Measurements from ENCODE around the gene STXBP5.

The STXBP5 gene

DNA sequence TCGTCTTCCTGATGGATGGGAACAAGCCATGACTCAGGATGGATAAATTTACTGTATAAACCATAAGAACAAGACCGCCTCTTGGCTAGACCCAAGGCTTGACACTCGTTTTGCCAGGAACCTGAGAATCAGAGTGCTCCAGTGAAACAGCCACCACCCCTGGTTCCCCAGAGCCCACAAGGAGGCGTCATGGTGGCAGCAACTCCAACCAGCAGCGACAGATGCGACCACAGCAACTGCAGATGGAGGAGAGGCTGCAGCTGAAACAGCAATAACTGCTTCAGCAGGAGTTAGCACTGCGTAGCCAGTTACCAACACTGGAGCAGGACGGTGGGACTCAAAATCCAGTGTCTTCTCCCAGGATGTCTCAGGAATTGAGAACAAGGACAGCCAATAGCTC lies 203.4 kb downstream of the STXBP5 start:
- DNase-seq (ENCODE audit: extremely low read depth, low read depth), result no peak
- TF ChIP-seq, protein P1, sequence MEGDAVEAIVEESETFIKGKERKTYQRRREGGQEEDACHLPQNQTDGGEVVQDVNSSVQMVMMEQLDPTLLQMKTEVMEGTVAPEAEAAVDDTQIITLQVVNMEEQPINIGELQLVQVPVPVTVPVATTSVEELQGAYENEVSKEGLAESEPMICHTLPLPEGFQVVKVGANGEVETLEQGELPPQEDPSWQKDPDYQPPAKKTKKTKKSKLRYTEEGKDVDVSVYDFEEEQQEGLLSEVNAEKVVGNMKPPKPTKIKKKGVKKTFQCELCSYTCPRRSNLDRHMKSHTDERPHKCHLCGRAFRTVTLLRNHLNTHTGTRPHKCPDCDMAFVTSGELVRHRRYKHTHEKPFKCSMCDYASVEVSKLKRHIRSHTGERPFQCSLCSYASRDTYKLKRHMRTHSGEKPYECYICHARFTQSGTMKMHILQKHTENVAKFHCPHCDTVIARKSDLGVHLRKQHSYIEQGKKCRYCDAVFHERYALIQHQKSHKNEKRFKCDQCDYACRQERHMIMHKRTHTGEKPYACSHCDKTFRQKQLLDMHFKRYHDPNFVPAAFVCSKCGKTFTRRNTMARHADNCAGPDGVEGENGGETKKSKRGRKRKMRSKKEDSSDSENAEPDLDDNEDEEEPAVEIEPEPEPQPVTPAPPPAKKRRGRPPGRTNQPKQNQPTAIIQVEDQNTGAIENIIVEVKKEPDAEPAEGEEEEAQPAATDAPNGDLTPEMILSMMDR (IDR thresholded peaks at IDR 0.05; ENCODE audit: low read depth, low read length), result no peak

DNA sequence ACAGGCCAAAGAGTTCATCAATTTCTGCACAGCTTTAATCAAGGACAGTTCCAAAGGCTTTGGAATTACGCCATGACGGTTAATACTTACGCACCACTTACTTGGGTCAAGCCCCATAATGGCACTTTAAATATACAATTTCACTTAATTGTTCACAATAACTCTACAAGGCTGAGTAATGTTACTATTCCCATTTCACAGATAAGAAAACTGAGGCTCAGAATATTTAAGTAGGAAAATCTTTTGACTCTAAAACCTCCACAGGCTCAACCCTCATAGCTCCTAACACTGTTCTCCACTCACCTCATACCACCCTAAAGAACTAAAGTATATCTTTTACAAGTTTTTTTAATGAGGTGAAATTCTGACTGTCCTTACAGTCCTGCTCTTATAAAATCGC lies 212.4 kb downstream of the STXBP5 start:
- DNase-seq (ENCODE audit: extremely low read depth, low read depth), result no peak
- TF ChIP-seq, protein P1 (IDR thresholded peaks at IDR 0.05; ENCODE audit: low read depth, low read length), result no peak

DNA sequence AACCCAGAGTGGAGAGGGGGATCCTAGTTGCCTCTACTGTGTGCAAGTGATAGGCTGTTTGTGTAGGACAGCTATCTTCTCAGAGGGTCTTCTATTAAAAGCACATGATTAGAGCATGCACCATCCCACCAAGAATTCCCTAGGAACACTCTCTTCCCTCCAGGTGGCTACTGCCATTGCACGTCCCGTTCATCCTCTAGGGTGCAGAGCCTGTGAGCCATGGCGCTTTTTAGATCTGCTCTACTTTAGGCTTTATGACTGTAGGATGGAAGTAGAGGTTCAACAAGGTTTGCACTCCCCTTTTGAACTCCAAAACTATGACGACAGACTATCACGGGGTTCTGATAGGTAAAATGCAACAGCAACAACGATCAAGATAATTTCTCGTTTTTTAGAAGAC lies 213.7 kb downstream of the STXBP5 start:
- DNase-seq (ENCODE audit: extremely low read depth, low read depth), result no peak
- TF ChIP-seq, protein P1 (IDR thresholded peaks at IDR 0.05; ENCODE audit: low read depth, low read length), result no peak

DNA sequence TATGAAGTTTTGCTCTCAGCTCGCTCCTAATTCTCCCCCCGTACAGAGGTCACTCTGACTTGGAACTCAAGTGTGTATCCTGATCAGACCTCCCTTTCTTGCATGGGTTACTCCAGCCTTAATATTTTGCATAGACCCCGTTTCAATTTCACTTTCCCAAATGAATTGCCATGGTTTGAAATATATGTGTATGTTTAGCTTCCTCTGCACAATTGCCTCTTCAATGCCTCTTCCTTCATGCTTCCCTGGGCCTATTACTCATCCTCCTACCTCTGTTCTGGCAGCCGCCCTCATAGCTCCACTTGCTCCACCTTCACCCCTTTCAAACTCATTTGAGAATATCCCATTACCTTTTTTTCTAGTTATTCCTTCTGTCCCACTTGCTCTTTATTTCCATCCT lies 214.3 kb downstream of the STXBP5 start:
- DNase-seq (ENCODE audit: extremely low read depth, low read depth), result no peak
- TF ChIP-seq, protein P1 (IDR thresholded peaks at IDR 0.05; ENCODE audit: low read depth, low read length), result no peak

DNA sequence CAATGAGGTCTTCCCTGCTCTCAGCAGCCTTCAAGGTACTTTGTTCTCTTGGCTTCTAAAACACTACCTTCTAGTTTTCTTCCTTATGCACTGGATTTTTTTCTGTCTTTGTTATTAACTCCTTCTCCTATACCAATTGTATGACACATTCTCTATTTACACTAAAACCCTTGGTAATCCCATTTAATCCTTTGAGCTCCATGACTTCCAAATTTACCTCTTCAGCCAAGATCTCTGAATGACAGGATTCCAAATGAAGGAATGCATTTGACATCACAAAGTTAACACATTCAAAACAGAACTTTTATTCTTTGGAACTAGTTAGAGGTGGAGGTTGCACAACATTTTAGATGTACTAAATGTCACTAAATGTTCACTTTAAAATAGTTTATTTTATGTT lies 217.7 kb downstream of the STXBP5 start:
- TF ChIP-seq, protein P1 (IDR thresholded peaks at IDR 0.05; ENCODE audit: low read depth, low read length), result no peak
- DNase-seq (ENCODE audit: extremely low read depth, low read depth), result no peak

DNA sequence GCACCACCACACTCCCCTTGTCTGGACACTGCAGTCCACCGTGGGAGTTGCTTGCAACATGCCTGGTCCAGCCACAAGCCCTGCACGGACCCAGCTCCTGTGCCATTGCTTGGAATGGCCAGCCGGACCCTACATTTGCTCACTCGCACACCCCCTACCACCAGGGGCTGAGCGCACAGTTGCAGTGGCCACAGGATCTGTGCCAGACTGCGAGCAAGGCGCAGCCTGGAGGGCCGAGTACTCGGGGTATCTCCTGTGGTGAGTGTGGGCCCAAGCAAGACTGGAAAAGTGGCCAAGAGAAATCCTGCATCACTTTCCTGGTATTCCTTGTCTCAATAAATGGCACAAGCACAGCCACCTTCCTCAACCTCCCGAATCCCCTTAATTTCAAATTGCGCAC lies 218.9 kb downstream of the STXBP5 start:
- no peak for DNase-seq (ENCODE audit: extremely low read depth, low read depth)
- TF ChIP-seq, protein P1 (IDR thresholded peaks at IDR 0.05; ENCODE audit: low read depth, low read length), result no peak

DNA sequence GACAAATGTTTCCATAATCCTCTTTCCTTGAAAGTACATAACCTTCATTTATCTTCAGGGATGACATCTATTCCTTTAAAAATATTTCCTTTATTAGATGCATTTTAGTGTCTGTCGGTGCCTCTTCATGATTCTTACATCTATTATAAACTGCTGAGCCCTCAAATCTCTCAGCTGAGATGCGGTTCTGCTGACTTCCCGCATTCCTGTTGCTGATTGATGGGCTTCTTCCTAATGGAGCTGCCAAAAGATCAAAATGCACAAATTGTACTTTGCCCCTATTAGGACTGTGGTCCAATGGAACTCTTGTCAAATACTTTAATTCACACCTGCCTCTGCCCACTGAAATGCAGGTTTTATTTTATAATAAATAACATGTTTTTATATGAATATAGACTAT lies 225.6 kb downstream of the STXBP5 start:
- TF ChIP-seq, protein P1 (IDR thresholded peaks at IDR 0.05; ENCODE audit: low read depth, low read length), result no peak
- DNase-seq (ENCODE audit: extremely low read depth, low read depth), result no peak

Data from AG09319 (cell line).